Mesenchymal stem cell (in vitro differentiated cells and primary cell): ENCODE data around the gene EFTUD2.

Source experiments
- DNase-seq: peaks from one replicate; pipeline ENCODE4 v3.0.0-alpha.2; 2013
- H2AFZ ChIP-seq: one replicate; pipeline ENCODE4 v1.6.1; 2013; ENCODE audit warnings: low read depth, mild to moderate bottlenecking, control low read depth, inconsistent platforms, low read length, moderate library complexity
- H2AK5ac ChIP-seq: 2 replicates; pipeline ENCODE4 v1.6.1; 2013; ENCODE audit warnings: low read length, moderate library complexity, mild to moderate bottlenecking, inconsistent platforms; ENCODE audit not compliant: severe bottlenecking
- H2BK120ac ChIP-seq: one replicate; pipeline ENCODE4 v1.6.1; 2013; ENCODE audit warnings: low read depth, mild to moderate bottlenecking, inconsistent platforms, low read length, moderate library complexity
- H2BK12ac ChIP-seq, 2 experiments: one replicate each; pipeline ENCODE4 v1.6.1; 2013; ENCODE audit warnings: inconsistent platforms in 2 of 2, low read length in 2 of 2, mild to moderate bottlenecking in 2 of 2, moderate library complexity in 2 of 2, control low read depth in 1 of 2
- H2BK15ac ChIP-seq: one replicate; pipeline ENCODE4 v1.6.1; 2013; ENCODE audit warnings: mild to moderate bottlenecking, low read depth, inconsistent platforms; ENCODE audit not compliant: poor library complexity, severe bottlenecking
- H2BK5ac ChIP-seq: 2 replicates; pipeline ENCODE4 v1.6.1; 2013; ENCODE audit warnings: low read depth, mild to moderate bottlenecking, low read length, control low read depth, inconsistent platforms; ENCODE audit not compliant: poor library complexity, severe bottlenecking
- H3K14ac ChIP-seq, 2 experiments: one replicate each; pipeline ENCODE4 v1.6.1; 2013; ENCODE audit warnings: inconsistent platforms in 2 of 2, low read length in 2 of 2, control low read depth in 1 of 2, mild to moderate bottlenecking in 1 of 2, moderate library complexity in 1 of 2
- H3K18ac ChIP-seq, 2 experiments: one replicate each; pipeline ENCODE4 v1.6.1; 2013; ENCODE audit warnings: inconsistent platforms in 2 of 2, low read length in 2 of 2, control low read depth in 1 of 2, low read depth in 1 of 2, mild to moderate bottlenecking in 1 of 2
- H3K23ac ChIP-seq, 2 experiments: one replicate each; pipeline ENCODE4 v1.6.1; 2013; ENCODE audit warnings: inconsistent platforms in 2 of 2, low read length in 2 of 2, mild to moderate bottlenecking in 2 of 2, moderate library complexity in 2 of 2, control low read depth in 1 of 2
- H3K27ac ChIP-seq: 2 replicates; pipeline ENCODE4 v1.5.1; 2013; ENCODE audit warnings: mild to moderate bottlenecking, moderate library complexity, low read length, control low read depth, inconsistent platforms; ENCODE audit not compliant: poor library complexity, severe bottlenecking
- H3K27me3 ChIP-seq, 2 experiments: 2 replicates each; pipeline versions ENCODE4 v1.6.1 to v1.7.0; 2013; ENCODE audit warnings: low read length in 2 of 2, mild to moderate bottlenecking in 2 of 2, moderate library complexity in 2 of 2, control low read depth in 1 of 2, inconsistent platforms in 1 of 2; ENCODE audit not compliant: control insufficient read depth in 1 of 2, insufficient read depth in 1 of 2
- H3K36me3 ChIP-seq, 2 experiments: 2 replicates each; pipeline versions ENCODE4 v1.6.1 to v1.7.0; 2013; ENCODE audit warnings: low read length in 2 of 2, control low read depth in 1 of 2, inconsistent platforms in 1 of 2, low read depth in 1 of 2, mild to moderate bottlenecking in 1 of 2; ENCODE audit not compliant: insufficient read depth in 2 of 2, control insufficient read depth in 1 of 2
- H3K4ac ChIP-seq, 2 experiments: one replicate each; pipeline ENCODE4 v1.6.1; 2013; ENCODE audit warnings: inconsistent platforms in 2 of 2, low read length in 2 of 2, mild to moderate bottlenecking in 2 of 2, moderate library complexity in 2 of 2, control low read depth in 1 of 2, low read depth in 1 of 2
- H3K4me1 ChIP-seq: 2 replicates; pipeline ENCODE4 v1.6.1; 2013; ENCODE audit warnings: low read depth, low read length, control low read depth; ENCODE audit not compliant: control insufficient read depth, insufficient read depth
- H3K4me2 ChIP-seq: 2 replicates; pipeline ENCODE4 v1.6.1; 2013; ENCODE audit warnings: low read length, mild to moderate bottlenecking, inconsistent platforms; ENCODE audit not compliant: poor library complexity, severe bottlenecking
- H3K4me3 ChIP-seq, 2 experiments: 2 replicates each; pipeline versions ENCODE4 v1.5.1 to v1.7.0; 2013; ENCODE audit warnings: low read length in 2 of 2, mild to moderate bottlenecking in 2 of 2, control low read depth in 1 of 2, low read depth in 1 of 2; ENCODE audit not compliant: insufficient read depth in 1 of 2
- H3K79me1 ChIP-seq: replicated peaks from 2 replicates; pipeline ENCODE4 v1.6.1; 2013; ENCODE audit warnings: mild to moderate bottlenecking, control low read depth, low read length, inconsistent platforms; ENCODE audit not compliant: poor library complexity, severe bottlenecking
- H3K9ac ChIP-seq: 2 replicates; pipeline ENCODE4 v1.7.0; 2013; ENCODE audit warnings: mild to moderate bottlenecking, low read length, moderate library complexity
- H3K9me3 ChIP-seq: 2 replicates; pipeline ENCODE4 v1.7.0; 2013; ENCODE audit warnings: mild to moderate bottlenecking, low read length; ENCODE audit not compliant: control insufficient read depth
- H4K8ac ChIP-seq: one replicate; pipeline ENCODE4 v1.6.1; 2013; ENCODE audit warnings: inconsistent platforms, mild to moderate bottlenecking, low read length, moderate library complexity
- H4K91ac ChIP-seq: one replicate; pipeline ENCODE4 v1.6.1; 2013; ENCODE audit warnings: mild to moderate bottlenecking, low read length, inconsistent platforms
- WGBS: methylation state at CpG from one replicate; pipeline ENCODE4 v1.1.7; 2013; ENCODE audit warnings: mixed read lengths; 5-methylcytosine and 5-hydroxymethylcytosine counted together

The EFTUD2 gene

GRCh38 chr17:44925731-44926697 lies 26.8 kb upstream of the EFTUD2 start:
- no peak overlapping the region for H3K4ac ChIP-seq
- no peak overlapping the region for H2BK15ac ChIP-seq
- H4K91ac ChIP-seq: no peak overlapping the region
- no peak overlapping the region for H3K4me2 ChIP-seq
- H3K23ac ChIP-seq: peak overlapping the region in 1 of 2 experiments; percentile 5
- H4K8ac ChIP-seq: no peak overlapping the region
- H3K14ac ChIP-seq: no peak overlapping the region
- H3K36me3 ChIP-seq: peaks cover 3 to 26% of the 10 kb centered on the region in 2 experiments
- WGBS: over 99% methylated on average over 14 of the region's 18 CpGs
- H2AFZ ChIP-seq: no peak overlapping the region
- no peak overlapping the region for H2BK5ac ChIP-seq
- H2BK12ac ChIP-seq: no peak overlapping the region
- H3K9me3 ChIP-seq: no peaks in the 10 kb centered on the region
- no peak overlapping the region for H2AK5ac ChIP-seq
- H3K4me3 ChIP-seq: no peak overlapping the region
- DNase-seq: no peak
- peaks cover 3% of the 10 kb centered on the region for H3K79me1 ChIP-seq
- peaks cover 2% of the 10 kb centered on the region for H3K4me1 ChIP-seq
- no peak overlapping the region for H2BK120ac ChIP-seq
- H3K27me3 ChIP-seq: peaks cover 8 to 18% of the 10 kb centered on the region in 2 experiments
- H3K18ac ChIP-seq: no peak overlapping the region
- no peak overlapping the region for H3K27ac ChIP-seq
- H3K9ac ChIP-seq: no peak overlapping the region

- 75% methylated on average over 9 of the region's 9 CpGs for WGBS
- Histone ChIP-seq H3K14ac (no peak overlapping the region), H2BK15ac (no peak overlapping the region), H3K23ac (no peak overlapping the region), H3K18ac (no peak overlapping the region), H3K36me3 (peaks cover 3 to 24% of the 10 kb centered on the region in 2 experiments), H2AFZ (no peak overlapping the region), H4K91ac (no peak overlapping the region), H2AK5ac (no peak overlapping the region), H2BK120ac (no peak overlapping the region), H3K9ac (no peak overlapping the region), H3K4me1 (peaks cover 2% of the 10 kb centered on the region), H3K79me1 (peaks cover 3% of the 10 kb centered on the region), H3K4me3 (no peak overlapping the region), H3K27me3 (peaks cover 8 to 25% of the 10 kb centered on the region in 2 experiments), H2BK5ac (no peak overlapping the region), H3K4ac (no peak overlapping the region), H3K4me2 (no peak overlapping the region), H4K8ac (no peak overlapping the region), H2BK12ac (no peak overlapping the region), H3K9me3 (no peaks in the 10 kb centered on the region), H3K27ac (no peak overlapping the region)
- no peak for DNase-seq
These were observed 24.9 kb upstream of the EFTUD2 start for GRCh38 chr17:44924107-44924544.

- Histone ChIP-seq H3K14ac (no peak overlapping the region), H2BK12ac (no peak overlapping the region), H2AK5ac (no peak overlapping the region), H3K27ac (no peak overlapping the region), H3K9ac (no peak overlapping the region), H4K8ac (no peak overlapping the region), H2BK120ac (no peak overlapping the region), H2BK5ac (no peak overlapping the region), H3K4ac (no peak overlapping the region), H3K9me3 (no peaks in the 10 kb centered on the region), H2BK15ac (peak overlapping the region; percentile 8), H4K91ac (no peak overlapping the region), H3K4me1 (peaks cover 2% of the 10 kb centered on the region), H3K4me2 (no peak overlapping the region), H3K4me3 (peak overlapping the region in 1 of 2 experiments; percentile 40), H2AFZ (no peak overlapping the region), H3K18ac (no peak overlapping the region), H3K27me3 (peaks cover 8 to 25% of the 10 kb centered on the region in 2 experiments), H3K36me3 (peaks cover 3 to 13% of the 10 kb centered on the region in 2 experiments), H3K79me1 (peaks cover 3% of the 10 kb centered on the region), H3K23ac (no peak overlapping the region)
- no peak for DNase-seq
- WGBS: 91% methylated on average over 19 of the region's 19 CpGs
These were observed 23.7 kb upstream of the EFTUD2 start for GRCh38 chr17:44922746-44923470.

DNA sequence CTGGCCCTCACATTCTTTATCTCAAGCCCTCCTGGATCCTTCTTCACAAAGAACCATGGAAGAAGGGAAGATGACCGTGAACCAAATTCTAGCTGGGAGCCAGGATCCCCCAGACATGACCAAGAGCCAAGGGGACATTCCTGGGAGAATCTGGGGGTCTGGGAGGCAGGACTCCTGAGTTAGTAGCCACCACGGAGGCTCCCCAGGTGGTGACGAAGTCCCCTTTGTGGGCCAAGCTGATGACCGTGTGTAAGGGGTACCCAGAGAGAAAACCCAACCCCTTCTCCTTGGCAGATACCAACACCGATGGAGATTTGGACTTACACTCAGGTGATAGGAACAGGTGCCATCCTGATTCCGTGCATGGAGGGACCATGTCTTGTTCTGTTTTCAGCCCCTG lies 22.9 kb upstream of the EFTUD2 start:
- Histone ChIP-seq H2BK15ac (no peak overlapping the region), H3K27ac (no peak overlapping the region), H2BK5ac (no peak overlapping the region), H3K79me1 (peaks cover 3% of the 10 kb centered on the region), H2BK12ac (no peak overlapping the region), H3K9ac (no peak overlapping the region), H4K91ac (no peak overlapping the region), H2BK120ac (peak overlapping the region; percentile 29), H3K23ac (no peak overlapping the region), H2AK5ac (no peak overlapping the region), H4K8ac (no peak overlapping the region), H3K4me1 (peaks cover 7% of the 10 kb centered on the region), H3K27me3 (peaks cover 8 to 25% of the 10 kb centered on the region in 2 experiments), H3K36me3 (peaks cover 0 to 9% of the 10 kb centered on the region in 2 experiments), H3K4ac (no peak overlapping the region), H3K9me3 (no peaks in the 10 kb centered on the region), H3K14ac (no peak overlapping the region), H2AFZ (no peak overlapping the region), H3K18ac (no peak overlapping the region), H3K4me3 (no peak overlapping the region), H3K4me2 (no peak overlapping the region)
- DNase-seq: no peak
- WGBS: 95% methylated on average over 6 of the region's 6 CpGs
